Urinary bladder (tissue), 4 donors: ENCODE measurements around the gene LRRC38. TPM values are rescaled to one million over a fixed set of nuclear protein-coding genes. Genes with fewer than 3 reads are reported as not detected.

ENCODE experiments used
- DNase-seq: peaks from one replicate; pipeline ENCODE4 v3.0.0-alpha.2; 2015; ENCODE audit errors: extremely low spot score
- H3K27ac ChIP-seq: one replicate; pipeline ENCODE4 v1.5.1; 2013; ENCODE audit warnings: low read depth, mild to moderate bottlenecking, moderate library complexity
- H3K36me3 ChIP-seq: one replicate; pipeline ENCODE4 v1.6.1; 2013; ENCODE audit warnings: mild to moderate bottlenecking, moderate library complexity; ENCODE audit not compliant: insufficient read depth
- H3K4me1 ChIP-seq: one replicate; pipeline ENCODE4 v1.6.1; 2013; ENCODE audit warnings: mild to moderate bottlenecking, moderate library complexity; ENCODE audit not compliant: insufficient read depth
- H3K4me3 ChIP-seq: one replicate; pipeline ENCODE4 v1.5.1; 2013; ENCODE audit warnings: low read depth, low read length
- WGBS: extraction: QIAGEN DNeasy Blood & Tissue Kit; methylation state at CpG from one replicate; pipeline ENCODE4 v1.1.7; 2013; 5-methylcytosine and 5-hydroxymethylcytosine counted together
- polyA plus RNA-seq: library from polyadenylated mRNA; stranded (reverse); fragments of 200-250 nt; gene quantifications from one replicate; pipeline ENCODE4 v1.2.3, GENCODE V29; 2013
- total RNA-seq: library from RNA; depleted of rRNA; stranded (reverse); fragments of >200 nt; gene quantifications from one replicate; pipeline ENCODE4 v1.2.3, GENCODE V29; 2014
- donor health status: healthy with polysubstance abuse.
- donor health status: healthy.

Gene LRRC38
- total and polyA plus RNA-seq, 2 donors = 0.53 to 0.98 TPM

- Histone ChIP-seq H3K27ac (no peak overlapping the region), H3K4me3 (no peak overlapping the region), H3K36me3 (no peaks in the 10 kb centered on the region), H3K4me1 (no peaks in the 10 kb centered on the region)
- WGBS = 44% methylated on average over 8 of the region's 8 CpGs
- DNase-seq = no peak
These were observed 27.1 kb upstream of the LRRC38 start for GRCh38 chr1:13540866-13541265.

GRCh38 chr1:13539683-13540082 is 25.9 kb upstream of the LRRC38 start:
- Histone ChIP-seq H3K4me3 (no peak overlapping the region), H3K4me1 (no peaks in the 10 kb centered on the region), H3K36me3 (no peaks in the 10 kb centered on the region), H3K27ac (no peak overlapping the region)
- 97% methylated on average over 2 of the region's 2 CpGs for WGBS
- DNase-seq = no peak

GRCh38 chr1:13538832-13539231 is 25.0 kb upstream of the LRRC38 start:
- Histone ChIP-seq H3K4me1 (no peaks in the 10 kb centered on the region), H3K36me3 (no peaks in the 10 kb centered on the region), H3K27ac (no peak overlapping the region), H3K4me3 (no peak overlapping the region)
- DNase-seq = no peak
- 94% methylated on average over 2 of the region's 2 CpGs for WGBS

DNA sequence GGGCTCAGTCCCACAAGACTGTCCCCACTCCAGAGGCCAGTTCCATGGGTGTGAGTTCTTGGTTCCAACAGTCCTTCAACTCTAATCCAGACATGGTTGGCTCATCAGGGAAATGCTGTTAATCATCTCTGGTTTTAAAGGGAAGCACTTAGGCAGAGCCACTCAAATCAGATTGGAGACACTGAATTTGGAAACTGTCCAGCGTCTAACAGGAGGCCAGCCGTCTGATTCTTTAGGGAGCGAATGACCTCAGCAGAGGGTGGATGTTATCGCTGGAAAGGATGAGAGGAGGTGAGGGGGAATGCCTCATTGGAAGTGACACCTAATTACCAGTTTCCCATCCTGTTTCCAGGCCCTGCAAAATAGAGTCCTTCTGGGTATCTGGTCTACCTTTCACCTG is 22.8 kb upstream of the LRRC38 start:
- no peak overlapping the region for H3K27ac ChIP-seq
- no peak overlapping the region for H3K4me3 ChIP-seq
- H3K36me3 ChIP-seq = no peaks in the 10 kb centered on the region
- no peak for DNase-seq
- H3K4me1 ChIP-seq = no peaks in the 10 kb centered on the region
- WGBS = 56% methylated on average over 4 of the region's 4 CpGs

GRCh38 chr1:13535227-13535626 is 21.4 kb upstream of the LRRC38 start:
- Histone ChIP-seq H3K4me1 (no peaks in the 10 kb centered on the region), H3K36me3 (no peaks in the 10 kb centered on the region), H3K27ac (no peak overlapping the region), H3K4me3 (no peak overlapping the region)
- no peak for DNase-seq
- 87% methylated on average over 6 of the region's 6 CpGs for WGBS

DNA sequence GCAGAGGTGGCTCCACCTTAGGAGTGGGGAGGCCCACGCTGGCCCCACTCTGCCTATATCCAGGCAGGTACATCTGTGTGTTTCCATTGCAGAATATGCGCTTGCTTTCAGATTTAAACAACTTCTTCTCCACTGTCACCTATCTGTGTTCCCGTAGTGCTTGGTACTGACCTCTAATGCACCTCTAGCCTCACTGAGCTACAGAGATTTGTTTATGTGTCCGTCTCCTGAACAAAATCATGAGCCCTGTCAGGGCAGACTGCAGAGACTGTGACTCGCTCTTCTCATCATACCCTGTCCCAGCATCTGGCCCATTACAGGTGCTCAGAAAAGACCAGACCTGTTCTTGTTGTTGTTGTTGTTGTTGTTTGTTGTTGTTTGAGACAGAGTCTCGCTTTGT is 14.5 kb upstream of the LRRC38 start:
- 78% methylated on average over 6 of the region's 6 CpGs for WGBS
- Histone ChIP-seq H3K36me3 (no peaks in the 10 kb centered on the region), H3K27ac (no peak overlapping the region), H3K4me3 (no peak overlapping the region), H3K4me1 (no peaks in the 10 kb centered on the region)
- no peak for DNase-seq

DNA sequence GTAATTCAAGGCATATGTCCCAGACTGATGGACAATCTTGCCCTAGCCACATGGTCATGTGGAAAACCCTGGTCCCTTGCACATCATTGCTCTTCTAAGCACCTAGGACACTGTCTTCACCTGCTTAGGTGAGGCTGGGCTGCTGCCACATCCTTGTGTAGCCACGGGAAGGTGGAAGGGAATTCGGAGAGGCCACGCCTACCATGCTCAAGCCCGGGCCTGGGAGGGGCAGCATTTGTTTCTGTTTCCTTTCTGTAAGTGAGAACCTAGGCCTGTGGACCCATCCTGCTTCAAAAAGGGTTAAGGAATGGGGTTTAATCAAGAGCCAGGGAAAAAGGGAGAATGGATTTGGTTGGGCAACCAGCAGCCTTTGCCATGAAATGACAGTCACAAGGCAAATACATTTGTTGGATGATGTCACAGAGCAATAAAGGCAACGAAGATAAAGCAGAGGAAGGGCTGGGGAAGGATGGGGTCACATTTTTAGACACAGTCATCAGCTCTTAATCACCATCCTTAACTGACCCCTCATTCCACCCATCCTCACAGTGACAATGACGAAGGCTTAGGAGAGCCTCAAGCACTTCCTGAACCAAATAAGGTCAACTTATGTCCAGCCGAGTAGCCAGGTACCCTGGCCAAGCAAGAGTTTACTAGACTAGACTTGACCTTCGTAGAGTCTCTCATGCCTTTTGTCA is 10.1 kb upstream of the LRRC38 start:
- Histone ChIP-seq H3K27ac (no peak overlapping the region), H3K4me3 (no peak overlapping the region), H3K36me3 (no peaks in the 10 kb centered on the region), H3K4me1 (no peaks in the 10 kb centered on the region)
- WGBS = 60% methylated on average over 8 of the region's 8 CpGs
- DNase-seq = no peak

DNA sequence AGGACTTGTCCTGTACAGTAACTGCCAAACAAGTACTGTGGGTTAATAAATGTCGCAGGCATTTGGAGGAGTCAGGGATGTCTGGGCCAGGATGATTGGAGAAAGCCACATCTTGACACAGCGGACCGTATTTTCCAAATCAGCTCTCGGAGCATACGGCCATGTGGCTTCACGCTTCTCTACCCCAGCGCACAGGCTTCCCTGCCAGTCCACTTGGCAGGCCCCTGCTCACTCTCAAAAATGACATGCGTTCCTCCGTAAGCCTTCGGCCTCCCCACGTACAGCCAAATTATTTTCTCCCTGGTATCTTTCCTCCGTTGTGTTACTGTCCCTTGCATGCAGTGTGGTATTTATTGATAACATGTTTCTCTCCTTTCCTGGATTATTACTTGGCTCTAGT is 7.2 kb upstream of the LRRC38 start:
- Histone ChIP-seq H3K4me1 (no peaks in the 10 kb centered on the region), H3K27ac (no peak overlapping the region), H3K36me3 (no peaks in the 10 kb centered on the region), H3K4me3 (no peak overlapping the region)
- 79% methylated on average over 12 of the region's 12 CpGs for WGBS
- DNase-seq = no peak

DNA sequence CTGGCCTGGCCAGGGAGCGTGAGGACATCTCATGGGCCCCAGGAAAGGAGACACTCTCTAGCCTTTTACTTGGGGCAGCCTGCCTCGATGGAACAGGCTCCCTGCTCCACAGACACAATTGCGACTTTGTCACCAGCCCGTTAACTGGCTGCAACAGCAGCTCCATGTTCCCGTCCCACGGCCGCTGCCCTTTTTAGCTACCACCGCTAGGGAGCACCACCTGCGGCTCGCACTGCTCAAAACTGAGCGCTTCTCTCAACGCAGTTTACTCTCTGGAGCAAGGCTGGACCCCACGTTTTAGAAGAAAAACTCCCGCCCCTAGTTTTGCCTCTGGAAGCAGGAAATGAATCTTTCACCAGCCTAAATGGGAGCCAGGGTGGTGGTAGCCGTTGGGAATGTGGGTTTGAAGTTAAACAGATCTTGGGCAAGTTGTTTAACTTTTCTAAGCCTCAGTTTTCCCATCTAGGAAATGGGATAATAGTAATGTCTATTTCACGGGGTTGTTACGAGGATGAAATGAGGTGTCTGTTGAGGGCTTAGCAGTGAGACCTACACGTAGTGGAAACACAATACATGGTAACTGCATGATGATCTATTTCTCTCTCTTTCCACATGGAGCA is 3.5 kb upstream of the LRRC38 start:
- Histone ChIP-seq H3K36me3 (no peaks in the 10 kb centered on the region), H3K4me1 (no peaks in the 10 kb centered on the region), H3K4me3 (no peak overlapping the region), H3K27ac (no peak overlapping the region)
- 36% methylated on average over 18 of the region's 18 CpGs for WGBS
- DNase-seq = no peak

DNA sequence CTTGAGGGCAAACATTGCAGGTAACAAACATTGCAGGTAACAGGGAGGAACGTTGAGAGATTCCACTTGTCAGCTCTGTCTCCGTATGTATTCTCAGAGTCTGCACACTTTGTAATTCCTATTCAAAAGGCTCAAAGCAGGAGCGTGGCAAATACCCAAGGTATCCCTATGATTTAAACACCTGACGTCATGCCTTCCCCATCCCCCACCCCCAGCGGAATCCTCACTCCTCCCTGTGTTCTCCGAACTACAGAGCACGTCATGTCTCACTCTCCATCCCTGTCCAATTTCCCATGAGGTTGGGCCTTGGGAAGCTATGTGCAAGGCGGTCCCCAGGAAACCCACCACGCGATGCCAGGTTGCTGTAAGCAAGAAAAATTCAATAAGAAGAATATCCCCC is 2.8 kb upstream of the LRRC38 start:
- WGBS = 68% methylated on average over 10 of the region's 10 CpGs
- no peaks in the 10 kb centered on the region for H3K4me1 ChIP-seq
- no peaks in the 10 kb centered on the region for H3K36me3 ChIP-seq
- no peak for DNase-seq
- H3K27ac ChIP-seq = no peak overlapping the region
- H3K4me3 ChIP-seq = no peak overlapping the region

GRCh38 chr1:13514821-13515220 is 1.0 kb upstream of the LRRC38 start:
- no peak overlapping the region for H3K27ac ChIP-seq
- no peaks in the 10 kb centered on the region for H3K4me1 ChIP-seq
- WGBS = 45% methylated on average over 5 of the region's 5 CpGs
- DNase-seq = no peak
- no peaks in the 10 kb centered on the region for H3K36me3 ChIP-seq
- no peak overlapping the region for H3K4me3 ChIP-seq

- H3K4me1 ChIP-seq = no peaks in the 10 kb centered on the region
These were observed 524 bp downstream of the LRRC38 start for GRCh38 chr1:13513063-13513894.

GRCh38 chr1:13512472-13512871 is 1.3 kb downstream of the LRRC38 start:
- H3K36me3 ChIP-seq = no peaks in the 10 kb centered on the region
- WGBS = 7% methylated on average over 10 of the region's 10 CpGs
- no peaks in the 10 kb centered on the region for H3K4me1 ChIP-seq
- H3K27ac ChIP-seq = no peak overlapping the region
- DNase-seq = no peak
- no peak overlapping the region for H3K4me3 ChIP-seq

More at GRCh38 chr1:13513063-13513894, 524 bp downstream of the LRRC38 start:
- H3K36me3 ChIP-seq = no peaks in the 10 kb centered on the region
- DNase-seq = no peak
- H3K27ac ChIP-seq = no peak overlapping the region
- WGBS = 1% methylated on average over 98 of the region's 98 CpGs
- peak overlapping the region; percentile 29 for H3K4me3 ChIP-seq

DNA sequence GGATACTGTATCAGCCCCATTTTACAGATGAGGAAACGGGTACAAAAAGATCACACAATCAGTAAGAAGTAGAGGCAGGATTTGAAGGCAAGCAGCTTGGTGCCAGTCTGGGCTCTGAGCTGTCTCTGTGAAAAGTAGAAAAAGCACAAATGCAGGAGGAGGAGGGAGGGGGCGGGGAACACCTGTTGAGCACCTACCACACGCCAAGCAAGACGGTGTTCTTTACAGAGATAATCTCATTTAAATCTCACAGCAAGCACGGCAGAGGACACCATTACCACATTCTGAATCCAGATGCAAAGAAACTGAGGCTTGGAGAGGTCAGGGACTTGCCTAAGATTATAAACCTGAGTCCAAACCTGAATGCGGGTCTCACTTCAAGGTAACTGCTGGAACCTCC is 3.3 kb downstream of the LRRC38 start:
- Histone ChIP-seq H3K36me3 (no peaks in the 10 kb centered on the region), H3K4me1 (no peaks in the 10 kb centered on the region), H3K4me3 (no peak overlapping the region), H3K27ac (no peak overlapping the region)
- 68% methylated on average over 6 of the region's 6 CpGs for WGBS
- DNase-seq = no peak
